Fibroblast of gingiva (primary cell): Measurements from ENCODE around the gene LACTB.

Experiments used
- DNase-seq: peaks from one replicate; pipeline ENCODE4 v3.0.0-alpha.2; 2011; ENCODE audit warnings: low read depth

LACTB gene

GRCh38 chr15:63124506-63124905 is 2.8 kb downstream of the LACTB start:
- no peak for DNase-seq

GRCh38 chr15:63126726-63127125 is 5.1 kb downstream of the LACTB start:
- no peak for DNase-seq

GRCh38 chr15:63133786-63134185 is 12.1 kb downstream of the LACTB start:
- DNase-seq: peak; percentile 74

GRCh38 chr15:63134245-63134985 is 12.8 kb downstream of the LACTB start:
- no peak for DNase-seq

GRCh38 chr15:63135281-63135680 is 13.6 kb downstream of the LACTB start:
- peak; percentile 62 for DNase-seq

GRCh38 chr15:63135804-63136203 is 14.1 kb downstream of the LACTB start:
- DNase-seq: peak; percentile 84

- no peak for DNase-seq
These were observed 15.1 kb downstream of the LACTB start for GRCh38 chr15:63136742-63137141.

- DNase-seq: no peak
These were observed 19.3 kb downstream of the LACTB start for GRCh38 chr15:63140936-63141335.

GRCh38 chr15:63145426-63145825 is 23.8 kb downstream of the LACTB start:
- no peak for DNase-seq

GRCh38 chr15:63146684-63147083 is 25.0 kb downstream of the LACTB start:
- peak; percentile 60 for DNase-seq

GRCh38 chr15:63151665-63152064 is 30.0 kb downstream of the LACTB start:
- DNase-seq: no peak

- DNase-seq: no peak
These were observed 33.8 kb downstream of the LACTB start for GRCh38 chr15:63155486-63155885.

GRCh38 chr15:63156086-63156710 is 34.5 kb downstream of the LACTB start:
- peak; percentile 46 for DNase-seq

- peak; percentile 22 for DNase-seq
These were observed 35.1 kb downstream of the LACTB start for GRCh38 chr15:63156755-63157117.

GRCh38 chr15:63157118-63157843 is 35.6 kb downstream of the LACTB start, which contains the start of gene RPS27L:
RPS27L (minus strand) TSS chr15:63157477; CDS start chr15:63157405, 72 bp downstream.
- peak; percentile 94 for DNase-seq

- DNase-seq: peak; percentile 70
These were observed 36.3 kb downstream of the LACTB start for GRCh38 chr15:63157891-63158431.

- no peak for DNase-seq
These were observed 39.0 kb downstream of the LACTB start for GRCh38 chr15:63160638-63161037.

GRCh38 chr15:63163217-63163616 is 41.6 kb downstream of the LACTB start:
- no peak for DNase-seq

GRCh38 chr15:63165166-63165859 is 43.7 kb downstream of the LACTB start:
- peak; percentile 33 for DNase-seq

- peak; percentile 16 for DNase-seq
These were observed 44.6 kb downstream of the LACTB start for GRCh38 chr15:63166219-63166618.

- DNase-seq: no peak
These were observed 48.1 kb downstream of the LACTB start for GRCh38 chr15:63169788-63170187.

- no peak for DNase-seq
These were observed 50.7 kb downstream of the LACTB start for GRCh38 chr15:63172376-63172775.
